Measurements from ENCODE around the gene IL4R.

IL4R gene

GRCh38 chr16:27290562-27290961 is 23.2 kb upstream of the IL4R start:
- TF ChIP-seq CTCF (IDR thresholded peaks at IDR 0.05; ENCODE audit: low read length) (no peak), EZH2phosphoT487 (IDR thresholded peaks at IDR 0.05; ENCODE audit: low read length) (no peak), EZH2 (optimal IDR thresholded peaks at IDR 0.05; ENCODE audit: low read depth, low read length) (no peak)
- no peak for DNase-seq
- Histone ChIP-seq H3K36me3 (replicated peaks; ENCODE audit: insufficient read depth, low read length) (no peaks in the 10 kb centered on the region), H3K9me3 (replicated peaks; ENCODE audit: insufficient read depth, low read length) (no peaks in the 10 kb centered on the region), H2AFZ (ENCODE audit: low read length) (no peak overlapping the region), H3K4me3 (ENCODE audit: low read length) (no peak overlapping the region), H3K9ac (ENCODE audit: low read length) (no peak overlapping the region), H3K9me2 (replicated peaks; ENCODE audit: insufficient read depth, low read length) (no peaks in the 10 kb centered on the region), H3K27me3 (replicated peaks; ENCODE audit: insufficient read depth, low read length) (no peaks in the 10 kb centered on the region), H3F3A (ENCODE audit: insufficient read depth, low read length) (no peaks in the 10 kb centered on the region), H3K27ac (ENCODE audit: low read length) (no peak overlapping the region), H3K79me2 (ENCODE audit: low read length) (no peaks in the 10 kb centered on the region), H4K20me1 (ENCODE audit: insufficient read depth, low read length) (no peaks in the 10 kb centered on the region), H3K4me2 (ENCODE audit: low read depth, low read length) (no peak overlapping the region), H3K4me1 (ENCODE audit: low read length) (no peaks in the 10 kb centered on the region)

- H3K4me2 ChIP-seq (ENCODE audit: low read depth, low read length): no peak overlapping the region
- TF ChIP-seq CTCF (IDR thresholded peaks at IDR 0.05; ENCODE audit: low read length) (no peak), EZH2 (optimal IDR thresholded peaks at IDR 0.05; ENCODE audit: low read depth, low read length) (no peak), EZH2phosphoT487 (IDR thresholded peaks at IDR 0.05; ENCODE audit: low read length) (no peak)
- no peaks in the 10 kb centered on the region for H3F3A ChIP-seq (ENCODE audit: insufficient read depth, low read length)
- H3K9me3 ChIP-seq (replicated peaks; ENCODE audit: insufficient read depth, low read length): no peaks in the 10 kb centered on the region
- no peak overlapping the region for H3K27ac ChIP-seq (ENCODE audit: low read length)
- H3K27me3 ChIP-seq (replicated peaks; ENCODE audit: insufficient read depth, low read length): no peaks in the 10 kb centered on the region
- H3K4me1 ChIP-seq (ENCODE audit: low read length): no peaks in the 10 kb centered on the region
- H3K9me2 ChIP-seq (replicated peaks; ENCODE audit: insufficient read depth, low read length): no peaks in the 10 kb centered on the region
- no peak overlapping the region for H2AFZ ChIP-seq (ENCODE audit: low read length)
- no peak for DNase-seq
- no peaks in the 10 kb centered on the region for H3K79me2 ChIP-seq (ENCODE audit: low read length)
- no peaks in the 10 kb centered on the region for H3K36me3 ChIP-seq (replicated peaks; ENCODE audit: insufficient read depth, low read length)
- no peak overlapping the region for H3K4me3 ChIP-seq (ENCODE audit: low read length)
- H4K20me1 ChIP-seq (ENCODE audit: insufficient read depth, low read length): no peaks in the 10 kb centered on the region
- H3K9ac ChIP-seq (ENCODE audit: low read length): no peak overlapping the region
Observed at GRCh38 chr16:27291106-27291505, 22.7 kb upstream of the IL4R start.

GRCh38 chr16:27291722-27292240 is 22.0 kb upstream of the IL4R start:
- Histone ChIP-seq H3K36me3 (replicated peaks; ENCODE audit: insufficient read depth, low read length) (no peaks in the 10 kb centered on the region), H3K9me2 (replicated peaks; ENCODE audit: insufficient read depth, low read length) (no peaks in the 10 kb centered on the region), H3K27me3 (replicated peaks; ENCODE audit: insufficient read depth, low read length) (no peaks in the 10 kb centered on the region), H3K4me2 (ENCODE audit: low read depth, low read length) (no peak overlapping the region), H3K27ac (ENCODE audit: low read length) (no peak overlapping the region), H3K9me3 (replicated peaks; ENCODE audit: insufficient read depth, low read length) (no peaks in the 10 kb centered on the region), H3K9ac (ENCODE audit: low read length) (no peak overlapping the region), H2AFZ (ENCODE audit: low read length) (no peak overlapping the region), H4K20me1 (ENCODE audit: insufficient read depth, low read length) (no peaks in the 10 kb centered on the region), H3K79me2 (ENCODE audit: low read length) (no peaks in the 10 kb centered on the region), H3K4me3 (ENCODE audit: low read length) (no peak overlapping the region), H3K4me1 (ENCODE audit: low read length) (no peaks in the 10 kb centered on the region), H3F3A (ENCODE audit: insufficient read depth, low read length) (no peaks in the 10 kb centered on the region)
- no peak for DNase-seq
- TF ChIP-seq CTCF (IDR thresholded peaks at IDR 0.05; ENCODE audit: low read length): no peak
